ENCODE measurements around the gene SPG11. TPM values are rescaled to one million over a fixed set of nuclear protein-coding genes. Genes with fewer than 3 reads are reported as not detected.

Gene SPG11
- total RNA-seq, 1 experiment from 2014 or later: 38.3 TPM

- Mint-ChIP-seq H3K27ac (no peak overlapping the region), H3K9me3 (no peaks in the 10 kb centered on the region), H3K27me3 (ENCODE audit: low read depth) (no peaks in the 10 kb centered on the region), H3K36me3 (ENCODE audit: insufficient read depth in 1 of 3, low read depth in 3 of 3) (peaks cover 30 to 60% (median 54%) of the 10 kb centered on the region in 3 experiments; a peak in 6 of 7 replicates), H3K4me3 (no peak overlapping the region), H3K4me1 (0 out of 4 replicates have a peak, but pooled peaks cover 3% of the 10 kb centered on the region in 2 experiments)
- no peak overlapping the region for H3K14ac ChIP-seq (ENCODE audit: insufficient read depth, low read length)
- no peaks in the 10 kb centered on the region for H3K23me2 ChIP-seq (ENCODE audit: insufficient read length, low read depth, low read length, poor library complexity, severe bottlenecking)
- H3K27me3 ChIP-seq (ENCODE audit: insufficient read depth, low read length): no peaks in the 10 kb centered on the region
- no peak overlapping the region for H2BK120ac ChIP-seq (ENCODE audit: low read depth, low read length, poor library complexity, severe bottlenecking)
- TF ChIP-seq CTCF (conservative IDR thresholded peaks at IDR 0.05): no peak
- H3K4ac ChIP-seq (ENCODE audit: low read depth, low read length): no peak overlapping the region
- no peak overlapping the region for H2BK15ac ChIP-seq (ENCODE audit: low read depth, low read length)
- no peaks in the 10 kb centered on the region for H4K20me1 ChIP-seq (ENCODE audit: control insufficient read depth, insufficient read depth, insufficient read length)
- H3T11ph ChIP-seq (ENCODE audit: low read length): no peak overlapping the region
- H4K91ac ChIP-seq (ENCODE audit: insufficient read length, low read depth, low read length): no peak overlapping the region
- H3K9ac ChIP-seq (ENCODE audit: extremely low read depth, insufficient read length, low read length): no peak overlapping the region
- H2BK12ac ChIP-seq (ENCODE audit: insufficient read length, low read depth, low read length): no peak overlapping the region
- H3K56ac ChIP-seq (ENCODE audit: insufficient read length, low read depth, low read length): no peak overlapping the region
- H3K23ac ChIP-seq (ENCODE audit: insufficient read length, low read depth, low read length): no peak overlapping the region
- no CpG with 5 or more reads among the region's 4 CpGs for WGBS (ENCODE audit: extremely low coverage, insufficient read length, low lambda C conversion rate)
- H3K4me2 ChIP-seq (ENCODE audit: insufficient read depth, insufficient read length, low read length): no peak overlapping the region
- H4K5ac ChIP-seq (ENCODE audit: insufficient read length, low read depth, low read length): no peak overlapping the region
- H4K8ac ChIP-seq (replicated peaks; ENCODE audit: insufficient read length, low read depth, low read length): no peak overlapping the region
- no peak overlapping the region for H2AK5ac ChIP-seq (ENCODE audit: insufficient read length, low read length)
- H3K79me1 ChIP-seq (ENCODE audit: insufficient read depth, low read depth, low read length, poor library complexity, severe bottlenecking): peaks cover 4% of the 10 kb centered on the region
- H3K27ac ChIP-seq (ENCODE audit: insufficient read length, low read depth, low read length): no peak overlapping the region
- H3K79me2 ChIP-seq (ENCODE audit: insufficient read depth, low read length): peaks cover 4% of the 10 kb centered on the region; the same call in 1 of the 2 replicates
- DNase-seq: no peak
- H2BK20ac ChIP-seq (ENCODE audit: low read depth, low read length, poor library complexity, severe bottlenecking): no peak overlapping the region
- no peak overlapping the region for H3K18ac ChIP-seq (ENCODE audit: insufficient read length, low read depth, low read length)
- H3K9me3 ChIP-seq (ENCODE audit: control insufficient read depth, low read depth, low read length): no peaks in the 10 kb centered on the region
- H2BK5ac ChIP-seq (ENCODE audit: insufficient read length, low read length): no peak overlapping the region
- no peak overlapping the region for H2AFZ ChIP-seq (ENCODE audit: low read length)
- H3K4me1 ChIP-seq (ENCODE audit: insufficient read depth, low read length): no peaks in the 10 kb centered on the region
These were observed 112.7 kb downstream of the SPG11 start for GRCh38 chr15:44550734-44551133.
